Keratinocyte (primary cell): ENCODE measurements around the gene ART4. TPM values are rescaled to one million over a fixed set of nuclear protein-coding genes. Genes with fewer than 3 reads are reported as not detected.

ENCODE experiments used
- DNase-seq: peaks from one replicate; pipeline ENCODE4 v3.0.0-alpha.2; 2011; ENCODE audit warnings: low read depth, missing footprints, low spot score
- FAIRE-seq: peaks from 2 replicates; lab custom pipeline; 2011; peaks lifted over from hg19 to GRCh38; lab: Jason Lieb, UNC
- H2AFZ ChIP-seq: 2 replicates; pipeline ENCODE4 v1.6.0; 2012; ENCODE audit warnings: low read length, control low read depth, inconsistent platforms; ENCODE audit not compliant: control insufficient read depth
- H3K27ac ChIP-seq: 2 replicates; pipeline ENCODE4 v1.5.1; 2011; ENCODE audit warnings: low read length; ENCODE audit not compliant: control insufficient read depth, insufficient read depth
- H3K27me3 ChIP-seq: 3 replicates; pipeline ENCODE4 v1.6.0; 2011; ENCODE audit warnings: low read length; ENCODE audit not compliant: control insufficient read depth, insufficient read depth; ENCODE audit errors: extremely low read depth
- H3K36me3 ChIP-seq, 2 experiments: 2 replicates in 1 of 2; 3 replicates in 1 of 2; pipeline ENCODE4 v1.5.1; 2011; ENCODE audit warnings: low read length in 2 of 2, mild to moderate bottlenecking in 1 of 2; ENCODE audit not compliant: control insufficient read depth in 2 of 2, insufficient read depth in 2 of 2; ENCODE audit errors: extremely low read depth in 1 of 2
- H3K4me1 ChIP-seq: 3 replicates; pipeline ENCODE4 v1.5.1; 2011; ENCODE audit warnings: low read length; ENCODE audit not compliant: control insufficient read depth, insufficient read depth; ENCODE audit errors: extremely low read depth
- H3K4me2 ChIP-seq: 3 replicates; pipeline ENCODE4 v1.6.0; 2011; ENCODE audit warnings: low read depth, low read length; ENCODE audit not compliant: control insufficient read depth, insufficient read depth; ENCODE audit errors: extremely low read depth
- H3K4me3 ChIP-seq, 3 experiments: fragments of 200-600 bp in 1 of 3; sonication (generic) in 1 of 3; 2 replicates in 2 of 3; 3 replicates in 1 of 3; pipeline ENCODE4 v1.5.1; 2011 to 2016; ENCODE audit warnings: low read length in 3 of 3, mild to moderate bottlenecking in 3 of 3, control low read depth in 2 of 3, inconsistent platforms in 1 of 3, low read depth in 1 of 3, mixed read lengths in 1 of 3, mixed run types in 1 of 3, moderate library complexity in 1 of 3; ENCODE audit not compliant: control insufficient read depth in 2 of 3, insufficient read depth in 2 of 3; ENCODE audit errors: extremely low read depth in 1 of 3
- H3K79me2 ChIP-seq: 2 replicates; pipeline ENCODE4 v1.6.0; 2012; ENCODE audit warnings: low read length; ENCODE audit not compliant: control insufficient read depth, insufficient read depth
- H3K9ac ChIP-seq: 3 replicates; pipeline ENCODE4 v1.6.0; 2011; ENCODE audit warnings: low read length; ENCODE audit not compliant: control insufficient read depth, insufficient read depth; ENCODE audit errors: extremely low read depth
- H3K9me1 ChIP-seq: 3 replicates; pipeline ENCODE4 v1.6.0; 2011; ENCODE audit warnings: low read length; ENCODE audit not compliant: control insufficient read depth, insufficient read depth; ENCODE audit errors: extremely low read depth
- H3K9me3 ChIP-seq: 2 replicates; pipeline ENCODE4 v1.5.1; 2012; ENCODE audit warnings: low read depth, low read length; ENCODE audit not compliant: control insufficient read depth
- H4K20me1 ChIP-seq: 3 replicates; pipeline ENCODE4 v1.6.0; 2011; ENCODE audit warnings: low read length; ENCODE audit not compliant: control insufficient read depth, insufficient read depth; ENCODE audit errors: extremely low read depth
- CTCF ChIP-seq, 3 experiments: IDR thresholded peaks in 1 of 3; conservative IDR thresholded peaks in 1 of 3; optimal IDR thresholded peaks in 1 of 3; 2 replicates in 2 of 3; 3 replicates in 1 of 3; pipeline versions ENCODE3 to v1.5.1; 2011; ENCODE audit warnings: low read length in 3 of 3, mild to moderate bottlenecking in 3 of 3, moderate library complexity in 2 of 3, control low read depth in 1 of 3, inconsistent platforms in 1 of 3; ENCODE audit not compliant: insufficient read depth in 2 of 3; ENCODE audit errors: extremely low read depth in 1 of 3
- EZH2 ChIP-seq: IDR thresholded peaks from one replicate; pipeline ENCODE4 v1.6.1; 2012; ENCODE audit warnings: inconsistent platforms, mild to moderate bottlenecking, low read length, moderate library complexity
- dilution Hi-C: fragments of 300-500 bp; cut with MboI; formaldehyde crosslinking; loops from one replicate; pipeline ENCODE4 v1.7.0; 2020; ENCODE audit warnings: low sequenced_read_pairs; ENCODE audit not compliant: extremely low pct_ligation_motif_present
- polyA plus RNA-seq, 5 experiments: library from polyadenylated mRNA; depleted of rRNA in 3 of 5; stranded (reverse) in 3 of 5; stranded (forward) in 1 of 5; unstranded in 1 of 5; fragments of >200 nt; gene quantifications; 1 replicate in 1 of 5; 2 replicates in 3 of 5; 3 replicates in 1 of 5; pipeline versions ENCODE4 v1.2.1 to v1.2.3, GENCODE V29; 2011 to 2012; ENCODE audit warnings: missing spikeins in 2 of 5, low read depth in 1 of 5, low replicate concordance in 1 of 5

ART4 gene
- polyA plus RNA-seq, 1 donor (not counting 4 experiments of a cell fraction or from before 2014, with no cell fraction given) = not detected

- no peak overlapping the region for H3K9ac ChIP-seq
- H3K36me3 ChIP-seq = no peaks in the 10 kb centered on the region
- dilution Hi-C loops = no loop called here
- H4K20me1 ChIP-seq = no peaks in the 10 kb centered on the region
- H3K27me3 ChIP-seq = no peaks in the 10 kb centered on the region
- no peaks in the 10 kb centered on the region for H3K4me1 ChIP-seq
- H3K4me2 ChIP-seq = no peak overlapping the region
- H3K4me3 ChIP-seq = no peak overlapping the region
- DNase-seq (no peak), FAIRE-seq (no peak)
- H3K79me2 ChIP-seq = no peaks in the 10 kb centered on the region
- no peak for TF ChIP-seq CTCF (optimal IDR thresholded peaks at IDR 0.05 in 1 of 3, IDR thresholded peaks at IDR 0.05 in 1 of 3, conservative IDR thresholded peaks at IDR 0.05 in 1 of 3; ENCODE audit: extremely low read depth in 1 of 3, insufficient read depth in 2 of 3, low read length in 3 of 3)
- no peak for TF ChIP-seq EZH2
- no peak overlapping the region for H3K27ac ChIP-seq
- no peaks in the 10 kb centered on the region for H3K9me3 ChIP-seq
- no peak overlapping the region for H2AFZ ChIP-seq
- H3K9me1 ChIP-seq = no peaks in the 10 kb centered on the region
Observed at GRCh38 chr12:14860490-14860889, 17.2 kb upstream of the ART4 start.

GRCh38 chr12:14858513-14858912, 15.2 kb upstream of the ART4 start:
- Histone ChIP-seq H3K4me3 (no peak overlapping the region), H3K27me3 (no peaks in the 10 kb centered on the region), H3K4me2 (no peak overlapping the region), H3K36me3 (no peaks in the 10 kb centered on the region), H3K4me1 (peaks cover 3% of the 10 kb centered on the region), H3K9ac (no peak overlapping the region), H4K20me1 (no peaks in the 10 kb centered on the region), H2AFZ (no peak overlapping the region), H3K79me2 (no peaks in the 10 kb centered on the region), H3K27ac (no peak overlapping the region), H3K9me1 (no peaks in the 10 kb centered on the region), H3K9me3 (no peaks in the 10 kb centered on the region)
- no peak for FAIRE-seq
- no peak for DNase-seq
- TF ChIP-seq CTCF (optimal IDR thresholded peaks at IDR 0.05 in 1 of 3, IDR thresholded peaks at IDR 0.05 in 1 of 3, conservative IDR thresholded peaks at IDR 0.05 in 1 of 3; ENCODE audit: extremely low read depth in 1 of 3, insufficient read depth in 2 of 3, low read length in 3 of 3) = no peak
- TF ChIP-seq EZH2 = no peak
- dilution Hi-C loops = no loop called here
